Ovary (tissue), 9 donors: ENCODE results near the gene JAML. TPM values are rescaled to one million over a fixed set of nuclear protein-coding genes. Genes with fewer than 3 reads are reported as not detected.

Experiments used
- DNase-seq, 5 donors: peaks; one replicate each; pipeline ENCODE4 v3.0.0-alpha.2; 2019 to 2020
- H3K27ac ChIP-seq, 2 donors: fragments of 200-600 bp; one replicate each; pipeline versions ENCODE4 v1.5.1 to v1.8.0; 2019 to 2022
- H3K27me3 ChIP-seq: fragments of 200-600 bp; one replicate; pipeline ENCODE4 v1.8.0; 2022
- H3K36me3 ChIP-seq: fragments of 200-600 bp; sonication (generic); one replicate; pipeline ENCODE4 v1.5.1; 2019
- H3K4me1 ChIP-seq: one replicate; pipeline ENCODE4 v1.8.1; 2013; ENCODE audit warnings: mild to moderate bottlenecking, moderate library complexity; ENCODE audit not compliant: insufficient read depth
- H3K4me3 ChIP-seq: fragments of 200-600 bp; sonication (generic); one replicate; pipeline ENCODE4 v1.5.1; 2017
- H3K9me3 ChIP-seq, 2 donors: fragments of 200-600 bp in 1 of 2; sonication (generic) in 1 of 2; one replicate each; pipeline versions ENCODE4 v1.5.1 to v1.8.1; 2013 to 2019; ENCODE audit warnings: mild to moderate bottlenecking in 1 of 2, moderate library complexity in 1 of 2
- CTCF ChIP-seq, 3 donors: fragments of 450-650 bp in 2 of 3; fragments of 200-600 bp in 1 of 3; IDR thresholded peaks; one replicate each; pipeline versions ENCODE4 v1.5.1 to v1.8.0; 2016 to 2022; ENCODE audit warnings: antibody characterized with exemption in 3 of 3, mild to moderate bottlenecking in 1 of 3
- EP300 ChIP-seq: sonication (generic); formaldehyde crosslinking; IDR thresholded peaks from one replicate; pipeline ENCODE4 v1.6.1; 2017; ENCODE audit warnings: antibody characterized with exemption
- POLR2A ChIP-seq: fragments of 450-650 bp; IDR thresholded peaks from one replicate; pipeline ENCODE4 v1.6.1; 2017; ENCODE audit warnings: antibody characterized with exemption, mild to moderate bottlenecking, moderate library complexity
- WGBS, 3 donors: extraction: QIAGEN DNeasy Blood & Tissue Kit in 1 of 3; methylation state at CpG; one replicate each; pipeline versions ENCODE4 v1.1.5 to v1.1.7; 2013 to 2017; 5-methylcytosine and 5-hydroxymethylcytosine counted together
- intact Hi-C, 4 donors: fragments of 100-400 bp; cut with DNase I; formaldehyde crosslinking; loops; one replicate each; pipeline versions ENCODE4 v1.11.0 to v1.15.1; 2022 to 2023
- polyA plus RNA-seq, 2 donors: library from polyadenylated mRNA; stranded (reverse); fragments of 200-250 nt in 1 of 2; fragments of 350-450 nt in 1 of 2; fragmentation: Illumina TruSeq in 1 of 2; extraction: RNeasy Lipid Tissue Mini Kit (QIAGEN cat#74804) in 1 of 2; gene quantifications; one replicate each; pipeline ENCODE4 v1.2.3, GENCODE V29; 2013 to 2014
- total RNA-seq, 7 donors: library from RNA; depleted of rRNA in 2 of 7; stranded (reverse); fragments of >200 nt in 2 of 7; fragmentation: NEBNext Ultra II Directional in 3 of 7; extraction: Animal tissue kit (Norgen Biotek cat#: 25700) in 3 of 7; gene quantifications; one replicate each; pipeline versions ENCODE4 v1.1.0 to v1.2.4, GENCODE V29; 2016 to 2023
- donor health status: DM: no; HTN: no; CAD: no; lungs with moderate emphysema.
- donor health status: DM: no; HTN: no; CAD: no.
- donor health status: Bipolar disorder and iron deficiency.
- donor health status: DM: yes; HTN: yes; CAD: no.
- donor health status: DM: no; HTN: no; CAD: no.
- donor health status: DM: yes; HTN: yes; CAD: no.

The JAML gene
- total and polyA plus RNA-seq, 9 donors, result 0.79 to 18.0 (median 2.0) TPM

GRCh38 chr11:118169300-118170140 is 55.3 kb downstream of the JAML start:
- Histone ChIP-seq H3K4me1 (no peaks in the 10 kb centered on the region), H3K27me3 (no peaks in the 10 kb centered on the region), H3K27ac (no peak overlapping the region), H3K36me3 (no peaks in the 10 kb centered on the region), H3K4me3 (no peak overlapping the region), H3K9me3 (no peaks in the 10 kb centered on the region)
- TF ChIP-seq CTCF (IDR thresholded peaks at IDR 0.05) (no peak), POLR2A (no peak), EP300 (no peak)
- intact Hi-C loops, result no loop called here
- WGBS, 3 donors, result 67 to 78% (median 71%) methylated on average over 7 of the region's 7 CpGs
- DNase-seq, result no peak

- intact Hi-C loops, result no loop called here
- H3K4me1 ChIP-seq, result no peaks in the 10 kb centered on the region
- H3K9me3 ChIP-seq, result no peaks in the 10 kb centered on the region
- WGBS, 3 donors, result 79 to 90% (median 88%) methylated on average over 3 of the region's 3 CpGs
- H3K27ac ChIP-seq, result no peak overlapping the region
- H3K27me3 ChIP-seq, result no peaks in the 10 kb centered on the region
- no peak for TF ChIP-seq CTCF (IDR thresholded peaks at IDR 0.05)
- no peak for TF ChIP-seq EP300
- TF ChIP-seq POLR2A, result no peak
- no peak for DNase-seq
- no peak overlapping the region for H3K4me3 ChIP-seq
- no peaks in the 10 kb centered on the region for H3K36me3 ChIP-seq
Measured at GRCh38 chr11:118168751-118169150, 56.1 kb downstream of the JAML start.

- Histone ChIP-seq H3K27ac (no peak overlapping the region), H3K4me1 (no peaks in the 10 kb centered on the region), H3K36me3 (no peaks in the 10 kb centered on the region), H3K9me3 (no peaks in the 10 kb centered on the region), H3K4me3 (no peak overlapping the region), H3K27me3 (no peaks in the 10 kb centered on the region)
- no peak for TF ChIP-seq EP300
- no peak for TF ChIP-seq CTCF (IDR thresholded peaks at IDR 0.05)
- TF ChIP-seq POLR2A, result no peak
- no peak for DNase-seq
- WGBS, 3 donors, result 90 to 94% (median 92%) methylated on average over 8 of the region's 8 CpGs
- intact Hi-C loops, result no loop called here
Measured at GRCh38 chr11:118168316-118168715, 56.5 kb downstream of the JAML start.

- no peak for DNase-seq
- 89 to 90% (median 89%) methylated on average over 12 of the region's 12 CpGs for WGBS, 3 donors
Measured at GRCh38 chr11:118167906-118168305, 56.9 kb downstream of the JAML start.

More at GRCh38 chr11:118167906-118168305, 56.9 kb downstream of the JAML start:
- TF ChIP-seq EP300, result no peak
- TF ChIP-seq CTCF (IDR thresholded peaks at IDR 0.05), result no peak
- TF ChIP-seq POLR2A, result no peak
- Histone ChIP-seq H3K4me3 (no peak overlapping the region), H3K9me3 (no peaks in the 10 kb centered on the region), H3K27ac (no peak overlapping the region), H3K27me3 (no peaks in the 10 kb centered on the region), H3K36me3 (no peaks in the 10 kb centered on the region), H3K4me1 (no peaks in the 10 kb centered on the region)
- intact Hi-C loops, result no loop called here
